GM21786 (cell line): ENCODE measurements around the gene MINDY1.

Experiments
- ATAC-seq: cut with Tn5 transposase; IDR thresholded peaks from one replicate; pipeline ENCODE4 v1.9.1; 2021; ENCODE audit not compliant: unreplicated experiment

MINDY1 gene

GRCh38 chr1:150968491-150968890 is 38.2 kb downstream of the MINDY1 start:
- ATAC-seq = no peak

GRCh38 chr1:150967936-150968335 is 38.8 kb downstream of the MINDY1 start:
- no peak for ATAC-seq

- ATAC-seq = no peak
These were observed 40.7 kb downstream of the MINDY1 start for GRCh38 chr1:150966011-150966410.

GRCh38 chr1:150965605-150966004 is 41.1 kb downstream of the MINDY1 start:
- no peak for ATAC-seq

GRCh38 chr1:150964164-150964489 is 42.6 kb downstream of the MINDY1 start:
- ATAC-seq = no peak

GRCh38 chr1:150963321-150964163 is 43.2 kb downstream of the MINDY1 start:
- no peak for ATAC-seq

- no peak for ATAC-seq
These were observed 44.9 kb downstream of the MINDY1 start for GRCh38 chr1:150961756-150962155.

GRCh38 chr1:150960646-150961045 is 46.1 kb downstream of the MINDY1 start:
- ATAC-seq = no peak

GRCh38 chr1:150957666-150958065 is 49.0 kb downstream of the MINDY1 start:
- ATAC-seq = no peak

- no peak for ATAC-seq
These were observed 51.4 kb downstream of the MINDY1 start for GRCh38 chr1:150955280-150955679.

GRCh38 chr1:150954708-150955107 is 52.0 kb downstream of the MINDY1 start:
- no peak for ATAC-seq
